Measurements from ENCODE around the gene SP2. TPM values are rescaled to one million over a fixed set of nuclear protein-coding genes. Genes with fewer than 3 reads are reported as not detected.

The SP2 gene
- total and polyA plus RNA-seq, 2 donors (not counting 1 experiment from before 2014, with no cell fraction given) = 25.4 to 32.5 TPM

DNA sequence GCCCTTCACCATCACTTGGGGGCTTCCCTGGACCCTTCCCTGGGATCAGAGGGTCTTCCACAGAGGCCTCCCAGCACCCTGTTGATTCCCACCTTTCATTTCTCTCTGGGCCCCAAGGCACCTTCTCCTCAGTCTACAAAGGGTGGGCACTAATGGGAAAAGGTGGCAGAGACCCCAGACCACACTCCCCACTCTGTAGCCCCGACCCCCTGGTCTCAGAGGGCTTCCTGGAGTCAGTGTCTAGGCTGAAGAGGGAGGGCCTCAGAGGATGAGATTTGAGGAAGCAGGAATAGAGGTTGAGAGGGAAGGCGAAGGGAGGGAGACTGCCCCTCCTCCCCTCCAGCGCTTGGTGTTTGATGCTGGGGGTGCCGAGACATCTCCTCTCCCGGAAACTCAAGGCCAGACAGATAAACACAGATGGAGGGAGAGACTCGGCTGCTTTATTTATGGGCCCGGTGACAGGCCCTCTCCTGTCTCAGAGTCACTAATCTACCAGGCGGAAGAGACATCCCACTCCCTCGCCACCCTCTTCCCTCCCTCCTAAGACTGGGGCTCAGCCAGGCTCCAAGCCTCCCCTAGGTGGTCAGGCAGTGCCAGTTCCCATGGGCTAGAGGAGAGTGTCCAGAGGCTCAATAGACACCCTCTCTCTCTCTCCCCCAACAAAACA is 18.5 kb upstream of the SP2 start:
- H3K4me3 Mint-ChIP-seq = no peak overlapping the region
- H3K27me3 Mint-ChIP-seq = peaks cover 44% of the 10 kb centered on the region
- 82% methylated on average over 5 of the region's 9 CpGs for WGBS (ENCODE audit: insufficient coverage)
- H3K4me1 Mint-ChIP-seq = peaks cover 2% of the 10 kb centered on the region
- TF ChIP-seq EZH2 (IDR thresholded peaks at IDR 0.05; ENCODE audit: borderline replicate concordance, insufficient read depth, low read depth, low read length, poor library complexity, severe bottlenecking) = no peak
- TF ChIP-seq, protein P1, sequence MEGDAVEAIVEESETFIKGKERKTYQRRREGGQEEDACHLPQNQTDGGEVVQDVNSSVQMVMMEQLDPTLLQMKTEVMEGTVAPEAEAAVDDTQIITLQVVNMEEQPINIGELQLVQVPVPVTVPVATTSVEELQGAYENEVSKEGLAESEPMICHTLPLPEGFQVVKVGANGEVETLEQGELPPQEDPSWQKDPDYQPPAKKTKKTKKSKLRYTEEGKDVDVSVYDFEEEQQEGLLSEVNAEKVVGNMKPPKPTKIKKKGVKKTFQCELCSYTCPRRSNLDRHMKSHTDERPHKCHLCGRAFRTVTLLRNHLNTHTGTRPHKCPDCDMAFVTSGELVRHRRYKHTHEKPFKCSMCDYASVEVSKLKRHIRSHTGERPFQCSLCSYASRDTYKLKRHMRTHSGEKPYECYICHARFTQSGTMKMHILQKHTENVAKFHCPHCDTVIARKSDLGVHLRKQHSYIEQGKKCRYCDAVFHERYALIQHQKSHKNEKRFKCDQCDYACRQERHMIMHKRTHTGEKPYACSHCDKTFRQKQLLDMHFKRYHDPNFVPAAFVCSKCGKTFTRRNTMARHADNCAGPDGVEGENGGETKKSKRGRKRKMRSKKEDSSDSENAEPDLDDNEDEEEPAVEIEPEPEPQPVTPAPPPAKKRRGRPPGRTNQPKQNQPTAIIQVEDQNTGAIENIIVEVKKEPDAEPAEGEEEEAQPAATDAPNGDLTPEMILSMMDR (IDR thresholded peaks at IDR 0.05) = no peak
- CTCF ChIA-PET = no interaction called here
- Histone ChIP-seq H3K79me2 (ENCODE audit: control insufficient read depth, insufficient read depth, low read length) (no peaks in the 10 kb centered on the region), H3K27ac (ENCODE audit: low read length in 2 of 2) (no peak overlapping the region), H3K4me2 (replicated peaks; ENCODE audit: low read depth, low read length, poor library complexity, severe bottlenecking) (no peak overlapping the region), H3K4me1 (ENCODE audit: control insufficient read depth in 2 of 2, insufficient read depth in 2 of 2, low read length in 2 of 2) (peaks cover 3 to 6% of the 10 kb centered on the region in 2 donors), H4K20me1 (ENCODE audit: control insufficient read depth, insufficient read depth, low read length, poor library complexity, severe bottlenecking) (no peaks in the 10 kb centered on the region), H3K36me3 (replicated peaks in 1 of 2; ENCODE audit: control extremely low read depth in 1 of 2, control insufficient read depth in 1 of 2, extremely low read depth in 1 of 2, insufficient read depth in 2 of 2, low read length in 1 of 2) (no peaks in the 10 kb centered on the region), H3K9me3 (ENCODE audit: control extremely low read depth in 1 of 3, control insufficient read depth in 2 of 3, insufficient read depth in 1 of 3, low read length in 2 of 3) (no peaks in the 10 kb centered on the region), H3K27me3 (replicated peaks in 1 of 4; ENCODE audit: control extremely low read depth in 1 of 4, control insufficient read depth in 3 of 4, insufficient read depth in 4 of 4, low read length in 3 of 4) (peaks cover 0 to 50% (median 11%) of the 10 kb centered on the region in 4 experiments), H3K4me3 (ENCODE audit: control extremely low read depth in 1 of 5, extremely low read depth in 1 of 5, insufficient read depth in 1 of 5, low read depth in 2 of 5, low read length in 4 of 5) (no peak overlapping the region), H2AFZ (ENCODE audit: insufficient read depth, low read depth, low read length, poor library complexity, severe bottlenecking) (no peak overlapping the region), H3K9ac (ENCODE audit: low read length) (no peak overlapping the region)
- POLR2A ChIA-PET = no interaction called here
- intact Hi-C loops (cut with micrococcal nuclease) = no loop called here
- ATAC-seq (ENCODE audit: low read depth) = no peak
- DNase-seq = no peak
- no peak overlapping the region for H3K27ac Mint-ChIP-seq
- H3K9me3 Mint-ChIP-seq (ENCODE audit: insufficient read depth) = no peaks in the 10 kb centered on the region

DNA sequence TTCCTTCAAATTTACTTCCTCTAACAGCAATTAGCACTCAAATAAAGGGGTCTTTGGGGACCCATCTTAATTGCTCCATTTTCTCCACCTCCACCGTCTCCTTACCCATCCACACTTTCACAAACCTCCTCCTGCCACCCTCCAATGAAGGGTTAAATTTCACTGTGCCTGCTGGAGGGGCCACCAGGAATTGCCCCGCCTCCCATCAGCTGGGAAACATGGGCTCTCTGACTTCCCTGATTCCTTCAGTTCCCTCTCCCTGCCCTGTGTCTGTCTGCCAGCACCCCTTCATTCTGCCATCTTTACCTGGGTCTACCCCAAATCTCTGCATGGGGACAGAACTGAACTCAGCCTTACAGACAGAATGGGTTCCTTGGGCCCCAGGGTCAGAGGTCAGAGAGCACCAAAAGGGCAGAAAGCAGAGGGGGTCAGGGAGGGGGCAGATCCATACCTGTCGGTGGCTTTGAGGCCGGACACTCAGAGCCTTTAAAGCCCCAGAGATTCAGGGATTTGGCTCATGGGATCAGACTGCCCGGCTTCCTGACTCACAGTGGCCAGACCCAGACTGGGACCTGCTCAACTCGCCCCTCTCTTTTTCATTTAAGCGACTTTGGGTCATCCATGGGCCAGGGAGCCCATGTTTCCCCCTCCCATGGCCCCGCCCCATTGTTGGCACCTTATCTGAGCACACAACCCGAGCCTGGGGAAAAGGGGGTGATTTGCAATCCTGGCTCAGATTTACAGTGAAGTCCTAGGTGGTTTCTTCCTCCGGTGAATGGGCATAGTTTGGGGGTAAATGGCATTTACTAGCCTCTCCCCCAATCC is 17.6 kb upstream of the SP2 start:
- H3K4me1 ChIP-seq (ENCODE audit: control insufficient read depth in 2 of 2, insufficient read depth in 2 of 2, low read length in 2 of 2) = peaks cover 0 to 4% of the 10 kb centered on the region in 2 donors
- no peak overlapping the region for H3K4me3 Mint-ChIP-seq
- no peaks in the 10 kb centered on the region for H3K9me3 Mint-ChIP-seq (ENCODE audit: insufficient read depth)
- H3K27me3 Mint-ChIP-seq = peaks cover 45% of the 10 kb centered on the region
- ATAC-seq (ENCODE audit: low read depth) (no peak), DNase-seq (no peak)
- intact Hi-C loops (cut with micrococcal nuclease) = no loop called here
- H2AFZ ChIP-seq (ENCODE audit: insufficient read depth, low read depth, low read length, poor library complexity, severe bottlenecking) = no peak overlapping the region
- POLR2A ChIA-PET = no interaction called here
- H4K20me1 ChIP-seq (ENCODE audit: control insufficient read depth, insufficient read depth, low read length, poor library complexity, severe bottlenecking) = no peaks in the 10 kb centered on the region
- H3K27ac Mint-ChIP-seq = no peak overlapping the region
- 92% methylated on average over 6 of the region's 10 CpGs for WGBS (ENCODE audit: insufficient coverage)
- H3K27me3 ChIP-seq (replicated peaks in 1 of 4; ENCODE audit: control extremely low read depth in 1 of 4, control insufficient read depth in 3 of 4, insufficient read depth in 4 of 4, low read length in 3 of 4) = peaks cover 0 to 44% (median 7%) of the 10 kb centered on the region in 4 experiments
- TF ChIP-seq EZH2 (IDR thresholded peaks at IDR 0.05; ENCODE audit: borderline replicate concordance, insufficient read depth, low read depth, low read length, poor library complexity, severe bottlenecking) = no peak
- TF ChIP-seq, protein P1 (IDR thresholded peaks at IDR 0.05) = no peak
- no peak overlapping the region for H3K9ac ChIP-seq (ENCODE audit: low read length)
- H3K27ac ChIP-seq (ENCODE audit: low read length in 2 of 2) = no peak overlapping the region
- no peaks in the 10 kb centered on the region for H3K36me3 ChIP-seq (replicated peaks in 1 of 2; ENCODE audit: control extremely low read depth in 1 of 2, control insufficient read depth in 1 of 2, extremely low read depth in 1 of 2, insufficient read depth in 2 of 2, low read length in 1 of 2)
- H3K79me2 ChIP-seq (ENCODE audit: control insufficient read depth, insufficient read depth, low read length) = no peaks in the 10 kb centered on the region
- H3K4me3 ChIP-seq (ENCODE audit: control extremely low read depth in 1 of 5, extremely low read depth in 1 of 5, insufficient read depth in 1 of 5, low read depth in 2 of 5, low read length in 4 of 5) = no peak overlapping the region
- no peaks in the 10 kb centered on the region for H3K4me1 Mint-ChIP-seq
- no peak overlapping the region for H3K4me2 ChIP-seq (replicated peaks; ENCODE audit: low read depth, low read length, poor library complexity, severe bottlenecking)
- CTCF ChIA-PET = no interaction called here
- H3K9me3 ChIP-seq (ENCODE audit: control extremely low read depth in 1 of 3, control insufficient read depth in 2 of 3, insufficient read depth in 1 of 3, low read length in 2 of 3) = no peaks in the 10 kb centered on the region

All from B cell (primary cell).